GM23248 (cell line): ENCODE data around the gene DOK7. TPM values are rescaled to one million over a fixed set of nuclear protein-coding genes. Genes with fewer than 3 reads are reported as not detected.

Experiments used
- DNase-seq: peaks from one replicate; pipeline ENCODE4 v3.0.0-alpha.2; 2015
- H2AFZ ChIP-seq: fragments of 200-600 bp; sonication (generic); 2 replicates; pipeline ENCODE4 v1.6.1; 2016; ENCODE audit warnings: antibody characterized with exemption
- H3F3A ChIP-seq: fragments of 200-600 bp; sonication (generic); 2 replicates; pipeline ENCODE4 v1.6.1; 2016; ENCODE audit warnings: mild to moderate bottlenecking, antibody characterized with exemption, mixed run types; ENCODE audit not compliant: insufficient read depth
- H3K27ac ChIP-seq: fragments of 200-600 bp; sonication (generic); 2 replicates; pipeline ENCODE4 v1.5.1; 2016; ENCODE audit warnings: mild to moderate bottlenecking
- H3K27me3 ChIP-seq: fragments of 200-600 bp; sonication (generic); replicated peaks from 2 replicates; pipeline ENCODE4 v1.6.1; 2016; ENCODE audit warnings: mild to moderate bottlenecking; ENCODE audit not compliant: insufficient read depth
- H3K36me3 ChIP-seq: fragments of 200-600 bp; sonication (generic); 2 replicates; pipeline ENCODE4 v1.6.1; 2016; ENCODE audit warnings: low read depth, mild to moderate bottlenecking
- H3K4me1 ChIP-seq: fragments of 200-600 bp; sonication (generic); 2 replicates; pipeline ENCODE4 v1.6.1; 2016; ENCODE audit warnings: mild to moderate bottlenecking; ENCODE audit not compliant: insufficient read depth
- H3K4me2 ChIP-seq: fragments of 200-600 bp; sonication (generic); one replicate; pipeline ENCODE4 v1.6.1; 2016; ENCODE audit warnings: mild to moderate bottlenecking; ENCODE audit not compliant: unreplicated experiment
- H3K4me3 ChIP-seq: fragments of 200-600 bp; sonication (generic); 2 replicates; pipeline ENCODE4 v1.5.1; 2016; ENCODE audit warnings: mild to moderate bottlenecking
- H3K79me2 ChIP-seq: fragments of 200-600 bp; sonication (generic); 2 replicates; pipeline ENCODE4 v1.6.1; 2016; ENCODE audit warnings: mild to moderate bottlenecking; ENCODE audit not compliant: insufficient read depth
- H3K9ac ChIP-seq: fragments of 200-600 bp; sonication (generic); 2 replicates; pipeline ENCODE4 v1.6.1; 2016; ENCODE audit warnings: mild to moderate bottlenecking
- H3K9me2 ChIP-seq: fragments of 200-600 bp; sonication (generic); 2 replicates; pipeline ENCODE4 v1.6.1; 2016; ENCODE audit warnings: mixed run types, mild to moderate bottlenecking, moderate library complexity; ENCODE audit not compliant: insufficient read depth
- H3K9me3 ChIP-seq: fragments of 200-600 bp; sonication (generic); one replicate; pipeline ENCODE4 v1.6.1; 2017; ENCODE audit warnings: low read depth
- H4K20me1 ChIP-seq: fragments of 200-600 bp; sonication (generic); 2 replicates; pipeline ENCODE4 v1.6.0; 2016; ENCODE audit not compliant: insufficient read depth
- EZH2 ChIP-seq: fragments of 200-600 bp; sonication (generic); IDR thresholded peaks from 2 replicates; pipeline ENCODE4 v1.6.1; 2018; ENCODE audit warnings: antibody characterized with exemption, mild to moderate bottlenecking; ENCODE audit not compliant: insufficient read depth, poor library complexity, severe bottlenecking
- EZH2phosphoT487 ChIP-seq: fragments of 200-600 bp; sonication (generic); IDR thresholded peaks from 2 replicates; pipeline ENCODE4 v1.6.1; 2018; ENCODE audit warnings: antibody characterized with exemption, moderate library complexity, mild to moderate bottlenecking, low read depth; ENCODE audit not compliant: insufficient read depth
- WGBS, 2 experiments: methylation state at CpG; one replicate each; pipeline ENCODE4 v1.1.6; 2015 to 2017; ENCODE audit warnings: low lambda C conversion rate in 2 of 2, low coverage in 1 of 2; ENCODE audit errors: missing lambda C conversion rate in 2 of 2; 5-methylcytosine and 5-hydroxymethylcytosine counted together
- in situ Hi-C: fragments of 300-500 bp; cut with MboI; formaldehyde crosslinking; loops from 2 replicates; pipeline ENCODE4 v1.15.0; 2020
- polyA plus RNA-seq: library from polyadenylated mRNA; unstranded; fragments of >200 nt; fragmentation: Nextera tagmentation; extraction: Ambion mirVana; gene quantifications from 2 replicates; pipeline ENCODE4 v1.2.1, GENCODE V29; 2016
- total RNA-seq: library from RNA; depleted of rRNA; stranded (reverse); fragments of >200 nt; shearing (Covaris generic); gene quantifications from 2 replicates; pipeline ENCODE4 v1.2.3, GENCODE V29; 2014

DOK7 gene
- total and polyA plus RNA-seq, 2 experiments from 2014 or later, result not detected

- no peak overlapping the region for H3K9ac ChIP-seq
- WGBS, 2 experiments, result 97 to 99% methylated on average over 10 of the region's 10 CpGs
- H3K4me2 ChIP-seq, result no peak overlapping the region
- no peaks in the 10 kb centered on the region for H3K27me3 ChIP-seq
- no peak overlapping the region for H3K4me3 ChIP-seq
- H3K36me3 ChIP-seq, result no peaks in the 10 kb centered on the region
- no peaks in the 10 kb centered on the region for H3K9me3 ChIP-seq
- H4K20me1 ChIP-seq, result no peaks in the 10 kb centered on the region
- H3K4me1 ChIP-seq, result no peaks in the 10 kb centered on the region
- no peaks in the 10 kb centered on the region for H3F3A ChIP-seq
- peaks cover 16% of the 10 kb centered on the region for H3K79me2 ChIP-seq
- H2AFZ ChIP-seq, result no peak overlapping the region
- H3K27ac ChIP-seq, result no peak overlapping the region
- no peak for TF ChIP-seq EZH2phosphoT487
- no peak for TF ChIP-seq EZH2
- in situ Hi-C loops, result no loop called here
- no peak for DNase-seq
- H3K9me2 ChIP-seq, result no peaks in the 10 kb centered on the region
These were observed 60.1 kb downstream of the DOK7 start for GRCh38 chr4:3523146-3523627.

- Histone ChIP-seq H4K20me1 (no peaks in the 10 kb centered on the region), H3K27ac (no peak overlapping the region), H3K27me3 (no peaks in the 10 kb centered on the region), H3K9ac (no peak overlapping the region), H3K4me3 (no peak overlapping the region), H3K79me2 (peaks cover 22% of the 10 kb centered on the region), H3K9me2 (no peaks in the 10 kb centered on the region), H2AFZ (no peak overlapping the region), H3K9me3 (no peaks in the 10 kb centered on the region), H3K4me1 (no peaks in the 10 kb centered on the region), H3K4me2 (no peak overlapping the region), H3F3A (no peaks in the 10 kb centered on the region), H3K36me3 (no peaks in the 10 kb centered on the region)
- 85 to 88% methylated on average over 20 to 24 of the region's 24 CpGs for WGBS, 2 experiments
- in situ Hi-C loops, result no loop called here
- TF ChIP-seq EZH2phosphoT487 (no peak), EZH2 (no peak)
- DNase-seq, result no peak
These were observed 60.6 kb downstream of the DOK7 start for GRCh38 chr4:3523628-3524221.

GRCh38 chr4:3524349-3524748 is 61.2 kb downstream of the DOK7 start:
- no peak overlapping the region for H3K9ac ChIP-seq
- H3K36me3 ChIP-seq, result no peaks in the 10 kb centered on the region
- WGBS, 2 experiments, result 76 to 83% methylated on average over 8 of the region's 8 CpGs

GRCh38 chr4:3524920-3525319 is 61.8 kb downstream of the DOK7 start:
- H2AFZ ChIP-seq, result no peak overlapping the region
- H3K27me3 ChIP-seq, result no peaks in the 10 kb centered on the region
- H3K4me3 ChIP-seq, result no peak overlapping the region
- H3K36me3 ChIP-seq, result no peaks in the 10 kb centered on the region
- TF ChIP-seq EZH2 (no peak), EZH2phosphoT487 (no peak)
- WGBS, 2 experiments, result 84 to 90% methylated on average over 19 of the region's 19 CpGs
- no peaks in the 10 kb centered on the region for H3K9me2 ChIP-seq
- in situ Hi-C loops, result no loop called here
- no peaks in the 10 kb centered on the region for H4K20me1 ChIP-seq
- H3K79me2 ChIP-seq, result peaks cover 34% of the 10 kb centered on the region
- no peak for DNase-seq
- H3K4me2 ChIP-seq, result no peak overlapping the region
- no peaks in the 10 kb centered on the region for H3F3A ChIP-seq
- no peaks in the 10 kb centered on the region for H3K4me1 ChIP-seq
- no peaks in the 10 kb centered on the region for H3K9me3 ChIP-seq
- H3K9ac ChIP-seq, result no peak overlapping the region
- H3K27ac ChIP-seq, result no peak overlapping the region

More at GRCh38 chr4:3524349-3524748, 61.2 kb downstream of the DOK7 start:
- H3K79me2 ChIP-seq, result peaks cover 28% of the 10 kb centered on the region
- no peak overlapping the region for H3K4me2 ChIP-seq
- H4K20me1 ChIP-seq, result no peaks in the 10 kb centered on the region
- in situ Hi-C loops, result no loop called here
- no peaks in the 10 kb centered on the region for H3F3A ChIP-seq
- no peaks in the 10 kb centered on the region for H3K9me3 ChIP-seq
- DNase-seq, result no peak
- TF ChIP-seq EZH2, result no peak
- TF ChIP-seq EZH2phosphoT487, result no peak
- no peak overlapping the region for H3K4me3 ChIP-seq
- no peaks in the 10 kb centered on the region for H3K9me2 ChIP-seq
- no peak overlapping the region for H3K27ac ChIP-seq
- H2AFZ ChIP-seq, result no peak overlapping the region
- no peaks in the 10 kb centered on the region for H3K27me3 ChIP-seq
- H3K4me1 ChIP-seq, result no peaks in the 10 kb centered on the region
